Suppressor macrophage treated with lipopolysaccharide for 1 hour (primary cell): Measurements from ENCODE around the gene TMEM181.
"Not testable (repeated sequence)": the region's sequence is repeated elsewhere in the genome, so short reads cannot be mapped to it uniquely, and the experiment has no call there.

ENCODE experiments used
- DNase-seq, 3 donors: peaks; one replicate each; pipeline ENCODE4 v3.0.0-alpha.2; 2020 to 2022

The TMEM181 gene

DNA sequence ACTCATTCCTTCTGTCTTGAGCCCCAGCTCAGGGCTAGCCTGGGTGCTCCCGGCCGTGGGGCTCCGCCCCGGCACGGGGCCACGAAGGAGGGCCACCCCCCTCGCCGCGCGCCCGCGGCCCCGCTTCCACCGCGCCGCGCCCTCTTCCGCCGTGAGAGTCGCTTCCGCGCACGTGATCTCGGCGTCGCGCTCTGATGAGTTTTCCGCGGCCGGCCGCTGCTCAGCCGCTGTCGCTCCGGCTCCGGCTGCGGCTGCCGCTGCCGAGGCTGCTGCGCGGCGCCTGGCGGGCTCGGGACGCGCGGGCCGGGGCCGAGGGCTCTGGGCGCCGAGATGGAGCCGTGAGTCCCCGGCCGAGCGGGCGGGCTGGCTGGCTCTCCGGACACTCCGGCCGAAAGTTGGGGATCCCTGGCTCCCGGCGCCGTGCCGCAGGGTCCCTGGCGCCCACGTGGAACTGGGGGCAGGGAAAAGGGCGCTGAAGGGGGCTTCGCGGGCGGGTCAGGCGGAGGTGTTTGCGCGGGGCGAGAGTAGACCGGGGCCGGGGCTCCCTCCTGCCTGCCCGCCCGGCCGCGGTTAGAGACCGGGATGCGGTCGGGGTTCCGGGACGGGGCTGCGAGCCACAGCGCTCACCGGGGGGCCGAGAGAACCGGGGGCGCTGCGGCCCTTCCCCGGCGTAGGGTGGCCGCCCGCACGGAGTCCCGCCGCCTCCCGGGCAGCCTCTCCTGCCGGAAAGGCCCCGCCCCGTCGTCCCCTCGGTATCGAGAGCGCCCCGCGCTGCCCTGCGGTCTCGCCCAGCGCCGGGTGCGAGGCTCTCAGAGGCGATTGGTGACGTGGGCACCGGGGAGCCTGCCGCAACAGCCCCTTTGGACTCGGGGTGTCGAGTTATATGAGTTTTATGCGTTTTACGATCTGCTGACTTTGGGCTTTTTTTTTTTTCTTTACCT, at the start of gene TMEM181:
TSS of gene TMEM181 (plus strand) at position 197 of the 941 bp plus-strand sequence. CDS start at position 331, 134 bp downstream.
- DNase-seq: peak; percentile 90 to 97 (median 96)

- no peak for DNase-seq
Measured at GRCh38 chr6:158512809-158513208, 47.1 kb upstream of the TMEM181 start.

GRCh38 chr6:158514176-158514575, 45.7 kb upstream of the TMEM181 start:
- DNase-seq: no peak

DNA sequence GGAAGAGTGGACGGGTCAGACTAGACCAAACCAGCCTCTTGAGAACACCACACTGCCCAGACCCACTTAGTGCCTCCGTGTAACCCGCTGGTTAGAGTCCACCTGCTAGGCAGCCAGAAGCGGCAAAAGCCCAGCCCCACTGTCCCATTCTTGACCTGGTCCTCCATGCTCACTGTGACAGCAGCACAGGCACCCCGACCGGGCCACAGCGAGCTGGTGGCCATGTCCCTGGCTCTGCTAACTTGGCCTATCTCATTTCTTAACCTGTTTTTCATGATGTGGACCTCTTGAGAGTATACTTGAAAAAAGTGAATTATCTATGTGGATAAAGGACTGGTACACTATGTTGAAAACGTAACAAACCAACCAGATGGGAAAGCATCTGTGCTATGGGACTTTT, 44.9 kb upstream of the TMEM181 start:
- DNase-seq: no peak

DNA sequence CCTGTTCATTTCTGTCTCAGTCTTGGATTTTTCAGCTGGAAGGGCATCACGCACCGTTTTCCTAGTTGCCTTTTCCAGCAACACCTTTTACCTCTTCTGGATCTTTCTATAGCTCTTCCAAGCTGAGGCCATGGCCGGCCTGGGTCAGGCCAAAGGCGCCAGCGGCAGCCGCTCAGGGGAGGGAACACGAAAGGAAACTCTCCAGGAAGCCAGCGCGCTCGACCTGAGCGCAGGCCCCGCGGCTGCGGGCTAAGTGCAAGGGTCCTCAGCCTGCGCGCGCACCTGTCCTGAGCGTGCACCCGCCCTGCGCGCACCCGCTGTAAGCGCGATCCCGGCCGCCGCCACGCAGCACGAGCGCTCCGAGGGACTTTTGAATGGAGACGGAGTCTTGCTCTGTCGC, 43.8 kb upstream of the TMEM181 start:
- no peak for DNase-seq

GRCh38 chr6:158517038-158517437, 42.9 kb upstream of the TMEM181 start:
- no peak for DNase-seq

- no peak for DNase-seq
Measured at GRCh38 chr6:158517581-158517980, 42.3 kb upstream of the TMEM181 start.

DNA sequence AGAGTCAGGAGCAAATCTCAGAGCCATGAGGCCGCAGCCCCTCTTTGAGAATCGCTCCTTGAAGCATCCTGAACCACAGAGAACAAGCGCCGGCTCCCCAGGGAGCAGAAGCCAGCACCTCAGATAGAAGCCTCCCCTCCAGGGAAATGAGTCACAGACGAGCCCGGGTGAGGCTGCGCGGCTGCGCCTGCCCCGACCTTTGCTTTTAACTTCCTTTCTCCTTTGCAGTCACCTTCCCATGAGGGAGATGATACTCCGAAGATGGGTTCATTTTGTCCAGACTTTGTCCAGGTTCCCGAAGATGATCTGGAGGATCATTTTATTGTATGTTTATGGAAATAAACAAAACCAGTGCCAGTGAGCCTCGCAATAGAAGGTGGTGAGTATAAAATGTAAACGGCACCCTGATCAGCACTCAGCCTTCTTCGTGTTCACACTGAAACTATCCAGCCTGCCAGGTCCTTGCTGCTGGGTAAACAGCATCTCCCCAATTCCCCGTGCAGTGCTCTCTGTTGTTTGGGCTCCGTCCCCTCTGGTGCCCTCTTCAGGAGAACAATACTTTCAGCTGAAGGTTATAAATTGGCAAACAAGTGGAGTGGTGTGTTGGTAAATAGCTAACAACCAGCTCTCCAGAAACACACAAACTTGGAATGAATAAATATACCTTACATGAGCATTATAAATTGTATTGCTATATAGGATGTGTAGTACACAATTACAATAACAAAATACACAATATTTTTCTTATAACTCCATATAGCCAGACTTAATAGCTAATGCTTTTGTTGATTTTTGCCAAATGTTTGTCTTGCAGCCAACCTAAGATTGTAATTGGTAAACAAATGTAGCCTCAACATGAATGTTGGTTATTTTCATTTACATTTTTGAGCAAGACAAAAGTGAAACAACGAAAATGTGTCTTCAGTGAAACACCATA, 41.4 kb upstream of the TMEM181 start:
- peak; percentile 48 to 60 (median 49) for DNase-seq

DNA sequence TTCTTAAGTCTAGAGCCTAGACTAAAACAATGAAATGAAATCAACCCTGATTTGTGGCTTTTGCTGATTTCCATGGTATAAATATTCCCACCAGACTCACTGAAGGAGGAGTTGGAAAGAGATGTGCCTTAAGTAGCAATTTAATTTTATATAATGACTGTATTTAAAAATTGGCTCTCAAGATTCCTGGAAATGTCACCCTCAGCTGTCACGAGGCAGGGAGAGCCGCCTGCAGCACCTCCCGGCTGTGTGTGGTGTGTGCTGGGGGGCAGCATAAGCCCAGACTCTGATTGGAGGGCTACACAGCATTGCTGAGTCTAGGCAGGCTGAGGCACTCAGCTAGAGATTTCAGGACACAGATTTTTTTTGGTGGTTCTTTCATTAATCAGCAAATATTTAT, 40.6 kb upstream of the TMEM181 start:
- no peak for DNase-seq

GRCh38 chr6:158519761-158520160, 40.1 kb upstream of the TMEM181 start:
- DNase-seq: no peak

DNA sequence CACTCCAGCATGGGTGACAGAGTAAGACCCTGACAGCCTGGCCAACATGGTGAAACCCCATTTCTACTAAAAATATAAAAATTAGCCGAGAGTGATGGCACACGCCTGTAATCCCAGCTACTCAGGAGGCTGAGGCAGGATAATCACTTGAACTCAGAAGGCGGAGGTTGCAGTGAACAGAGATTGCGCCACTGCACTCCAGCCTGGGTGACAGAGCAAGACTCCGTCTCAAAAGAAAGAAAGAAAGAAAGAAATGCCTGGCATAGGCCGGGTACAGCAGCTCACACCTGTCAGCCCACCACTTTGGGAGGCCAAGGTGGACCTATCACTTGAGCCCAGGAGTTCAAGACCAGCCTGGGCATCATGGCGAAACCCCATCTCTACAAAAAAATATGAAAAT, 38.9 kb upstream of the TMEM181 start:
- not testable (repeated sequence) for DNase-seq

- DNase-seq: no peak
Measured at GRCh38 chr6:158521759-158522158, 38.1 kb upstream of the TMEM181 start.

GRCh38 chr6:158522616-158523015, 37.3 kb upstream of the TMEM181 start:
- DNase-seq: no peak

DNA sequence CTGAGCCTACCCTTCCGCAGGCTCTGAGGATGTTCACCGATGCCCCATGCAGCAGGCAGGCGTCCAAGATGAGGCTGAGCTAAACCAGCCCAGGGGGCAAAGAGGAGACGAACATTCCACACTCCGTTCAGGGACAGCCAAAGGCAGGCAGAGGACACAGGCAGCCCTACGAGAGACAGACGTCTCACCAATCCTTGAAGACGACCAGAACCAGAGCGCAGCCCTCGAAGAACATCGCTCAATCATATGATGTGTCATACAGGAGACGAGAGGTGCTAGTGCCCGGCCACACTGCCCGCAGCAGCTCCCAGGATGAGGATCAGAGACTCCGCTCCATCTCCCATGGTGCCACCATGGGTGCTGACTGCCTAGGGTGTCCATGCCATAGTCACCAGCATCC, 35.6 kb upstream of the TMEM181 start:
- DNase-seq: no peak

DNA sequence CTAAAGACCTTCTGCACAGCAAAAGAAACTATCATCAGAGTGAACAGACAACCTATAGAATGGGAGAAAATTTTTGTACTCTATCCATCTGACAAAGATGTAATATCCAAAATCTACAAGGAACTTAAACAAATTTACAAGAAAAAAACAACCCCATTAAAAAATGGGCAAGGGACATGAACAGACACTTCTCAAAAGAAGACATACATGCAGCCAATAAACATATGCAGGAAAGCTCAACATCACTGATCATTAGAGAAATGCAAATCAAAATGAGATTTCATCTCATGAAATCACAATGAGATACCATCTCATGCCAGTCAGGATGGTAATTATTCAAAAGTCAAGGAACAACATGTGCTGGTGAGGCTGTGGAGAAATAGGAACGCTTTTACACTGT, 32.0 kb upstream of the TMEM181 start:
- DNase-seq: not testable (repeated sequence)

- no peak for DNase-seq
Measured at GRCh38 chr6:158528826-158529225, 31.1 kb upstream of the TMEM181 start.

GRCh38 chr6:158529629-158530028, 30.3 kb upstream of the TMEM181 start:
- DNase-seq: no peak

DNA sequence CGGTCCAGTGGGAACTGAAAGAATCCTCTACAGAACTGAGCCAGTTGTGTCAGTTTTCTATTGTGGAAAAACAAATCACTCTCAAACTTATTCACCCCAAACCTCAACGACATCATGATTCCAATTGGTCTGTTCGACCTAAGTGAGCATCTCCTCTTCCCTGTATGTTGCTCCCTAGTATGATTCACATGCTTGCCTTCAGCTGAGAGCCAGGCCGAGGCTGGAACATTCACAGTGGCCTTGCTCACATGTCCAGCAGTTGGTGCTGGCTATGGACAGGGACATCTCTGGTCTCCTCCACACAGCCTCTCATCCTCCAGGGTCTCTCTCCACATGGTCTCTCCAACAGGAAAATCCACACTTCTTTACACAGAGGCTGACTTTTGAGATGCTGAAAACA, 28.3 kb upstream of the TMEM181 start:
- DNase-seq: no peak

GRCh38 chr6:158531970-158532369, 27.9 kb upstream of the TMEM181 start:
- DNase-seq: no peak

GRCh38 chr6:158536084-158536890, 23.6 kb upstream of the TMEM181 start:
- DNase-seq: peak; percentile 83 to 92 (median 88)

DNA sequence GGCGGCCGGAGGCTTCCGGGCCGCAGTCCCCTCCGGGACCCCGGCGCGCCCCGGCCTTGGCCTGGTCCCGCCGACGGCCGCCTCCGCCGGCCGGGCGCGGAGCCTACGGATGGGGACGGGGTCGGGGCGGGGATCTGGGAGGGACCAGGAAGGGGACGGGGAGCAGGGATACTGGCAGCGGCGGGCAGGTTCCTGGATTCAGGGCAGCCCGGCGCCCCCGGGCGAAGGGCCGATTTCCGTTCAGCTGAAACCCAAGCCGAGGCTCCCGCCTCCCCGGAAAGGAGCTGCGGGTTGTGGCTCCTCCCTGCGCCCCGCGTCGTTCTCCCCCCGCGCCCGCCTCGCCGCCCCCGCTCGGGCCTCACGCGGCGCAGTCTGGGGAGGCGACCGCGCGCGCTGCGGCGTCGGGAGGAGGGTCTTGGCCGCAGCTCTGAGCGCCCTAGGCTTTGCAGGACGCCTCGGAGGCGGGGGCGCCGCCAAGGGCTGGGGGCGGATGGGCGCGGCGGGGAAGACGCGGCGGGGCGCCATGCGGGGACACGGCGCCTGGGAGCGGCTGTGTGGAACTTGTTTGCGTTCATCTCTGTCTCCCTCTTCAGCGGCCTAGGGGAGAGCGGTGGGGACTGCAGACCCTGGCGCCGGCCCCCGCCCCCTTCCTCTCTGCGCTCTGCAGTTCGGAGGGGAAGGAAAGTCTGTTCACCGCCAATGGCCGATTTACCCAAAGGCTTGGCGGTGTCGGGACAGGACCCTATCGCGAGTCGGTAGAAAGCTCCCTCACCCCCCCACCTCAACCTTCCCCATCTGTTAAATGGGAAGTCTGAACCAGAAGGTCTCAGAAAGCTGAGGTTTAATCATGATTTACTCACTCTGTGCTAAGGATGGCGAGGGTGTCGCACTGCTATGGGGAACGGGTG, 22.7 kb upstream of the TMEM181 start:
- DNase-seq: peak in 2 of 3 donors; percentile 26 to 50
